Peyer's patch (tissue), 4 donors: ENCODE data around the gene YLPM1.

Experiments used
- CTCF ChIP-seq, 6 experiments: fragments of 450-650 bp in 4 of 6; fragments of 200-600 bp in 2 of 6; sonication (generic) in 1 of 6; IDR thresholded peaks; one replicate each; pipeline ENCODE4 v1.5.1; 2017 to 2019; ENCODE audit warnings: antibody characterized with exemption in 6 of 6, mild to moderate bottlenecking in 3 of 6, moderate library complexity in 1 of 6
- POLR2A ChIP-seq, 2 donors: fragments of 450-650 bp; IDR thresholded peaks; one replicate each; pipeline ENCODE4 v1.5.1; 2017; ENCODE audit warnings: antibody characterized with exemption in 2 of 2, mild to moderate bottlenecking in 2 of 2, moderate library complexity in 2 of 2

GRCh38 chr14:74739293-74740030 lies 23.7 kb upstream of the YLPM1 start:
- TF ChIP-seq CTCF (IDR thresholded peaks at IDR 0.05) (no peak), POLR2A (IDR thresholded peaks at IDR 0.05) (no peak)
